Measurements from ENCODE around the gene CACFD1.

Gene CACFD1

GRCh38 chr9:133505901-133506652 lies 46.3 kb downstream of the CACFD1 start:
- peak; percentile 25 for DNase-seq

GRCh38 chr9:133506653-133507038 lies 46.9 kb downstream of the CACFD1 start:
- DNase-seq: peak; percentile 95

- no peak for DNase-seq
Observed at GRCh38 chr9:133507246-133507965, 47.6 kb downstream of the CACFD1 start.

GRCh38 chr9:133508046-133508445 lies 48.3 kb downstream of the CACFD1 start:
- no peak for DNase-seq

- DNase-seq: peak; percentile 57
Observed at GRCh38 chr9:133509179-133510083, 49.7 kb downstream of the CACFD1 start.

GRCh38 chr9:133510926-133511505 lies 51.2 kb downstream of the CACFD1 start:
- no peak for DNase-seq

- DNase-seq: no peak
Observed at GRCh38 chr9:133511607-133512006, 51.8 kb downstream of the CACFD1 start.

GRCh38 chr9:133512253-133513213 lies 52.8 kb downstream of the CACFD1 start:
- no peak for DNase-seq

GRCh38 chr9:133513214-133514100 lies 53.7 kb downstream of the CACFD1 start:
- DNase-seq: no peak

GRCh38 chr9:133514460-133515239 lies 54.9 kb downstream of the CACFD1 start:
- no peak for DNase-seq

- no peak for DNase-seq
Observed at GRCh38 chr9:133515240-133515610, 55.4 kb downstream of the CACFD1 start.

GRCh38 chr9:133515615-133516255 lies 56.0 kb downstream of the CACFD1 start:
- no peak for DNase-seq

- DNase-seq: no peak
Observed at GRCh38 chr9:133516256-133516960, 56.6 kb downstream of the CACFD1 start.

GRCh38 chr9:133516961-133517350 lies 57.2 kb downstream of the CACFD1 start:
- no peak for DNase-seq

GRCh38 chr9:133517711-133518110 lies 57.9 kb downstream of the CACFD1 start:
- DNase-seq: no peak

GRCh38 chr9:133518200-133518599 lies 58.4 kb downstream of the CACFD1 start:
- no peak for DNase-seq

GRCh38 chr9:133518706-133519449 lies 59.1 kb downstream of the CACFD1 start:
- DNase-seq: no peak

GRCh38 chr9:133519693-133520092 lies 59.9 kb downstream of the CACFD1 start:
- DNase-seq: no peak
